ENCODE results near the gene CREB3L4.

GRCh38 chr1:153968972-153969371 is 1.3 kb downstream of the CREB3L4 start:
- TF ChIP-seq TAF1 (IDR thresholded peaks at IDR 0.05; ENCODE audit: borderline replicate concordance, low read depth, low read length) = no peak
- TF ChIP-seq POLR2A (IDR thresholded peaks at IDR 0.05; ENCODE audit: low read depth, low read length) = no peak
- TF ChIP-seq POLR2AphosphoS5 (IDR thresholded peaks at IDR 0.05; ENCODE audit: low read depth, low read length) = no peak
